ENCODE data around the gene ARG2. TPM values are rescaled to one million over a fixed set of nuclear protein-coding genes. Genes with fewer than 3 reads are reported as not detected.
A peak's percentile ranks its signal among the peaks of the same experiment; 100 is the strongest.

The ARG2 gene
- total and polyA plus RNA-seq, 4 experiments from 2014 or later, result 0.55 to 1.4 (median 1.3) TPM; not detected in 1

DNA sequence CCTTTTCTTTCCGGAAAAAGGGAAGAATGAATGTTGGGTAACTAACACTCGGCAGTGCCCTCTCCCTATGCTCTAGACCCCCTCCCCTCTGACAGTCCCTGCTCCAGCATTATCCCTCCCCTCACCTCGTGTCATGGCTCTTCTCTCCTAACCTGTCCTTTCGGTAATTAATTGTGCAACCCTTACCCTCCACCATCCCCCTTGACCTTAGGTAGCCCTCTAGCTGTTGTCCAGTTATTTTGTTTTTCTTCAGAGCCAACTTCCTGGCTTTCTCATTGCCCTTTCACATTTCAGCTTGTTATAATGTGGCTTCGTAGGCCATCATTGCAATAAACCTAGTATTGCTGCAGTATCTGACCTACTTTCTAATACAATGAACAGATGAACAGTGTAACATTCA lies 11.2 kb downstream of the ARG2 start:
- CTCF ChIA-PET (ENCODE audit: partially characterized antibody), result interaction anchor here (1.0 kb wide), 1 partner anchor 31 kb away, joined by 3 read pairs; the partner anchor contains the start of gene PIGH
- Histone ChIP-seq H3K4me3 (ENCODE audit: low read length in 2 of 2) (no peak overlapping the region), H3K27ac (ENCODE audit: low read depth, low read length) (no peak overlapping the region), H3K9me3 (ENCODE audit: control insufficient read depth in 1 of 2, low read length in 2 of 2) (no peaks in the 10 kb centered on the region), H3K36me3 (ENCODE audit: insufficient read depth, low read length) (no peaks in the 10 kb centered on the region), H3K27me3 (ENCODE audit: insufficient read depth, low read length) (no peaks in the 10 kb centered on the region), H3K4me1 (ENCODE audit: insufficient read depth, low read length) (no peaks in the 10 kb centered on the region)
- Mint-ChIP-seq H3K27me3 (peaks cover 0 to 1% of the 10 kb centered on the region in 2 donors), H3K4me1 (peaks cover 0 to 1% (median 0%) of the 10 kb centered on the region in 4 donors), H3K36me3 (no peaks in the 10 kb centered on the region), H3K4me3 (no peak overlapping the region), H3K27ac (no peak overlapping the region), H3K9me3 (peaks cover 0 to 2% (median 0%) of the 10 kb centered on the region in 8 donors)
- POLR2A ChIA-PET (ENCODE audit: partially characterized antibody), result no interaction called here
- no peak for DNase-seq
- intact Hi-C loops (cut with micrococcal nuclease), result no loop called here

DNA sequence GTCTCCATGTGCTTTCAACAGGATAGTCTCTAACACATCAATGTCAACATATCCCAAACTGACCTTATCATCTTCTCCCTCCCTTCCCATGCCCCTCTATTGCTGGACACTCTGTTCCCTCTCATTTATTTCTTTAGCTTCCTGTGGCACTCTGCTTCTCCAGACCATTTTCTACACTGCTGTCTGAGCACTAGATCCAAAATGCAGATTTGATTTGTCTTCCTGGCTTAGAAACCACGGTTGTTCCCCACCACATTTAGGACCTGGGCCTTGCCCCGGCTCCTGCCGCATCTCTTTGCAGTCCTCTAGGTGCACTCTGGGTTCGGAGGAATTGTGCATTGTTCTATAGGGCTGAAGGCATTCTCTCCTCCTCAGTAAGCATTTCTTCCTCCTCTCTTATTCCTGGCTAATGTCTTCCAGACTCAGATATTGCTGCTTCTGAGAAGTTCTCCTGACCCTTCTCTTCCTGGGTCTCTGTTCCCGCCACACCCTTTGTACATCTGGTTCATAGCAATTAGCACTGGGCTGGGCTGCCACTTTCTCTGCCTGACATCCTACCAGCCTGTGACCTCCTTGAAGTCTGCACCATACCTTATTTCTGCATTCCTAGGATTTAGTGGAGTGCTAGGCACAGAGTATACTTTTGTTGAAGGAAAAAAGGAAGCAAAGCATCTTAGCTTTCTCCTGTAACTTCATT lies 13.9 kb downstream of the ARG2 start:
- Histone ChIP-seq H3K9me3 (ENCODE audit: control insufficient read depth in 1 of 2, low read length in 2 of 2) (no peaks in the 10 kb centered on the region), H3K27me3 (ENCODE audit: insufficient read depth, low read length) (no peaks in the 10 kb centered on the region), H3K4me3 (ENCODE audit: low read length in 2 of 2) (no peak overlapping the region), H3K36me3 (ENCODE audit: insufficient read depth, low read length) (no peaks in the 10 kb centered on the region), H3K27ac (ENCODE audit: low read depth, low read length) (no peak overlapping the region), H3K4me1 (ENCODE audit: insufficient read depth, low read length) (no peaks in the 10 kb centered on the region)
- peaks cover 0 to 1% of the 10 kb centered on the region in 2 donors for H3K27me3 Mint-ChIP-seq
- H3K4me1 Mint-ChIP-seq, result peaks cover 0 to 1% (median 0%) of the 10 kb centered on the region in 4 donors
- POLR2A ChIA-PET (ENCODE audit: partially characterized antibody), result no interaction called here
- DNase-seq, result no peak
- no peak overlapping the region for H3K4me3 Mint-ChIP-seq
- peak overlapping the region in 1 of 7 donors; percentile 10 for H3K27ac Mint-ChIP-seq
- H3K9me3 Mint-ChIP-seq, result peaks cover 0 to 2% (median 0%) of the 10 kb centered on the region in 8 donors
- no peaks in the 10 kb centered on the region for H3K36me3 Mint-ChIP-seq
- intact Hi-C loops (cut with micrococcal nuclease), result no loop called here
- CTCF ChIA-PET (ENCODE audit: partially characterized antibody), result interaction anchor here (0.6 to 1.0 kb wide), 2 partner anchors 15 to 21 kb away, joined by 3 read pairs; no protein-coding TSS in a partner anchor

DNA sequence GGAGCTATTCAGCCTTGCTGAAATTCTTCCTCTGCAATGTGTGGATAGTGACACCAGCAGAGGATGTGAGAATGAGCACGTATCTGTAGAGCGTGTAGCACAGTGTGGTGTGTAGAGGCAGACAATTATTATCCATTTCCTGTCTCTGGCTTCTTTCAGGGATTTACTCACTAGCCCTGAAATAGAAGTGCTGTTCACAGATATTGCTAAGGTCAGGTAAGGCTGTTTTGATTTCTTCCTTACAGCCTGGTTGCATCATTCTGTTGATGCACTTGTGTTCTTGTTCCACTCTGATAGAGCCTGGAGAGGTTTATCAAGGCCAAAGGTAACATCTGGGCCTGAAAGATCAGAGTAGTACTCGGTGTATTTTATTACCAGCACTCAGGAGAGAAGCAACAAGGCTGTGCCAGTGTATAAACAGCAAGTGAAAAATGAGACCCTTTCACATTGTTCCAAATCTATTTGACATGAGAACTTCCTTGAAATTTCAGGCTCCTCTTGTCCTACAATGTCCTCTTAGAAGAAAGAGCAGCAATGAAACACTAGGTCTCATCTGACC lies 16.7 kb downstream of the ARG2 start:
- Mint-ChIP-seq H3K4me3 (no peak overlapping the region), H3K27me3 (peaks cover 0 to 1% of the 10 kb centered on the region in 2 donors), H3K9me3 (no peaks in the 10 kb centered on the region), H3K27ac (no peak overlapping the region), H3K4me1 (no peaks in the 10 kb centered on the region), H3K36me3 (no peaks in the 10 kb centered on the region)
- no peak overlapping the region for H3K4me3 ChIP-seq (ENCODE audit: low read length in 2 of 2)
- H3K36me3 ChIP-seq (ENCODE audit: insufficient read depth, low read length), result no peaks in the 10 kb centered on the region
- no peaks in the 10 kb centered on the region for H3K9me3 ChIP-seq (ENCODE audit: control insufficient read depth in 1 of 2, low read length in 2 of 2)
- H3K4me1 ChIP-seq (ENCODE audit: insufficient read depth, low read length), result no peaks in the 10 kb centered on the region
- intact Hi-C loops (cut with micrococcal nuclease), result no loop called here
- POLR2A ChIA-PET (ENCODE audit: partially characterized antibody), result no interaction called here
- no peaks in the 10 kb centered on the region for H3K27me3 ChIP-seq (ENCODE audit: insufficient read depth, low read length)
- CTCF ChIA-PET (ENCODE audit: partially characterized antibody), result interaction anchor here (1.7 kb wide), 1 partner anchor 68 kb away, joined by 4 read pairs; no protein-coding TSS in a partner anchor
- DNase-seq, result no peak
- H3K27ac ChIP-seq (ENCODE audit: low read depth, low read length), result no peak overlapping the region

DNA sequence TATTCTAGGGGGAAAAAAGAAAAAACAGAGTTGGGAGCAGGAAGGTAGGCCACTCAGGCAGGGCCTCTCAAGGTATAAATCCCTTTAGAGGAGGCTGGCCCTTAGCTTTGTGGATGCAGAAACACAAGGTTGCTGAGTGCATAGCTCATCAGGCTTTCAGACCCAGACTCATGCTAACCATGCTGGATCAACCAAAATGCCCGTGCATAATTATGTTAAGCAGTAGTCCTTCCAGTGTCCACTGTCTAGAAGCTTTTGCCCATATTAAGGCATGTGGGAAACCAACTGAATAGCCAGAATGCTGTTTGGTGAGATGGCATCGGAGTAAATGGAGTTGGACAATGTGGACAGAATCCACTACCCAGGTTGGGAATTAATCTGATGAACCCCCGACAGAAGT lies 18.9 kb downstream of the ARG2 start:
- intact Hi-C loops (cut with micrococcal nuclease), result no loop called here
- no peaks in the 10 kb centered on the region for H3K36me3 ChIP-seq (ENCODE audit: insufficient read depth, low read length)
- H3K27ac ChIP-seq (ENCODE audit: low read depth, low read length), result no peak overlapping the region
- Mint-ChIP-seq H3K27me3 (no peaks in the 10 kb centered on the region), H3K36me3 (no peaks in the 10 kb centered on the region), H3K4me1 (peaks cover 0 to 4% (median 1%) of the 10 kb centered on the region in 4 donors), H3K4me3 (no peak overlapping the region), H3K9me3 (no peaks in the 10 kb centered on the region), H3K27ac (no peak overlapping the region)
- H3K4me1 ChIP-seq (ENCODE audit: insufficient read depth, low read length), result no peaks in the 10 kb centered on the region
- no peak overlapping the region for H3K4me3 ChIP-seq (ENCODE audit: low read length in 2 of 2)
- CTCF ChIA-PET (ENCODE audit: partially characterized antibody), result interaction anchor here (1.1 kb wide), 1 partner anchor 20 kb away, joined by 3 read pairs; no protein-coding TSS in a partner anchor
- POLR2A ChIA-PET (ENCODE audit: partially characterized antibody), result no interaction called here
- H3K9me3 ChIP-seq (ENCODE audit: control insufficient read depth in 1 of 2, low read length in 2 of 2), result no peaks in the 10 kb centered on the region
- no peak for DNase-seq
- H3K27me3 ChIP-seq (ENCODE audit: insufficient read depth, low read length), result no peaks in the 10 kb centered on the region

DNA sequence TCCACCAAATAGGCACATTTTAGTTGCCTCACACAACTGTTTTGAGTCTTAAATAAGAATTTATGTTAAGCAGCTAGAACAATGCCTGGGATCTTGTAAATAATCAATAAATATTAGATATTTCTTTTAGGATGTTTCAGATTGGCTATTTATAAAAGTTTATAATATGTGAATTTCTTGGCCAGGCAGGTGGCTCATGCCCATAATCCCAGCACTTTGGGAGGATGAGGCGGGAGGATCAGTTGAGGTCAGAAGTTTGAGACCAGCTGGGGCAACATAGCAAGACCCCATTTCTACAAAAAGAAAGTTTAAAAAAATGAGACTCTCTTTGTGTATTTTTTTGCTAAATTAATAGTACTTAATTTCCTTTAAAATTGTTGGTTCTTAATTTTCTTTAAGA lies 21.8 kb downstream of the ARG2 start:
- Histone ChIP-seq H3K27me3 (ENCODE audit: insufficient read depth, low read length) (no peaks in the 10 kb centered on the region), H3K4me3 (ENCODE audit: low read length in 2 of 2) (no peak overlapping the region), H3K4me1 (ENCODE audit: insufficient read depth, low read length) (no peaks in the 10 kb centered on the region), H3K9me3 (ENCODE audit: control insufficient read depth in 1 of 2, low read length in 2 of 2) (no peaks in the 10 kb centered on the region), H3K27ac (ENCODE audit: low read depth, low read length) (no peak overlapping the region), H3K36me3 (ENCODE audit: insufficient read depth, low read length) (no peaks in the 10 kb centered on the region)
- Mint-ChIP-seq H3K4me3 (no peak overlapping the region), H3K36me3 (peaks cover 12 to 14% of the 10 kb centered on the region in 2 donors), H3K27ac (peak overlapping the region in 1 of 7 donors; percentile 42), H3K9me3 (no peaks in the 10 kb centered on the region), H3K27me3 (no peaks in the 10 kb centered on the region), H3K4me1 (peaks cover 0 to 4% (median 1%) of the 10 kb centered on the region in 4 donors)
- no peak for DNase-seq
- ChIA-PET POLR2A (ENCODE audit: partially characterized antibody) (no interaction called here), CTCF (ENCODE audit: partially characterized antibody) (interaction anchor here (1.0 kb wide), 1 partner anchor 70 kb away, joined by 4 read pairs; no protein-coding TSS in a partner anchor)
- intact Hi-C loops (cut with micrococcal nuclease), result no loop called here

DNA sequence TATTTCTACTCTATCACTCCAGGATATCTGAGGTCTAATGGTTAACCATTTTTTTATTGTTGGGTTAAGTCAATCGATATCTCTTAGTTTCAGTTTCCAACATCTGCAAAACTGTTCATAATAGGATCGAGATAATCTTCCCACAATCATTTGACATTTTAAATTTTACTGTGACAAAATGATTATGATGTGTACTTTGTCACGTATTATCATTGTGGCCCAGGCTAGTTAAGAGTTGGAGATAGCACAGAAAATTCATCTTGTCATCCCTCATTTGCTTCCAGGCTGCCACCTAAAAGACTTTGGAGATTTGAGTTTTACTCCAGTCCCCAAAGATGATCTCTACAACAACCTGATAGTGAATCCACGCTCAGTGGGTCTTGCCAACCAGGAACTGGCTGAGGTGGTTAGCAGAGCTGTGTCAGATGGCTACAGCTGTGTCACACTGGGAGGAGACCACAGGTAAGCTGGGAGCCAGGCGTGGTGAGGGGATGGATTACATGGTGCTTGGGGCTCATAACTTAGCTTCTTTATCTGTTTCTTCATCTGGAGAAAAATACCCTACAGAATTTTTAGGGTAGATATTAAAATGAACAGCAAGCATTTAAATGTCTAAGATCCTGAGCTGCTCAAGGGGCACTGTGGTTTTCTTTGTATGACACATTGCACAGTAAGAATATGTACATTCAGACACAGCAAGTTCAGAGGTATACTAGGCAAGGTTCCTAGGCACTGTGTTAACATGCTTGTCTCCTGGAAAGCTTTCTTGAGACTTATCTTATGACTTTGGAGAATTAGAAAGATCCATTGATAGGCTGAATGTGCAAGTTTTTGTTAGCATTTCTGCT lies 22.4 kb downstream of the ARG2 start:
- no peaks in the 10 kb centered on the region for H3K27me3 ChIP-seq (ENCODE audit: insufficient read depth, low read length)
- Mint-ChIP-seq H3K27ac (peak overlapping the region in 1 of 7 donors; percentile 42), H3K4me3 (no peak overlapping the region), H3K36me3 (peaks cover 18% of the 10 kb centered on the region in 2 donors), H3K4me1 (peaks cover 0 to 4% (median 1%) of the 10 kb centered on the region in 4 donors), H3K9me3 (no peaks in the 10 kb centered on the region), H3K27me3 (no peaks in the 10 kb centered on the region)
- POLR2A ChIA-PET (ENCODE audit: partially characterized antibody), result interaction anchor here (1.0 kb wide), 1 partner anchor 33 kb away, joined by 3 read pairs; no protein-coding TSS in a partner anchor
- H3K27ac ChIP-seq (ENCODE audit: low read depth, low read length), result no peak overlapping the region
- no peak overlapping the region for H3K4me3 ChIP-seq (ENCODE audit: low read length in 2 of 2)
- CTCF ChIA-PET (ENCODE audit: partially characterized antibody), result interaction anchor here (0.7 to 3.3 kb wide), 5 partner anchors 17 to 71 kb away, joined by 3 to 10 read pairs (median 4); no protein-coding TSS in a partner anchor
- no peaks in the 10 kb centered on the region for H3K9me3 ChIP-seq (ENCODE audit: control insufficient read depth in 1 of 2, low read length in 2 of 2)
- H3K4me1 ChIP-seq (ENCODE audit: insufficient read depth, low read length), result no peaks in the 10 kb centered on the region
- no peak for DNase-seq
- no peaks in the 10 kb centered on the region for H3K36me3 ChIP-seq (ENCODE audit: insufficient read depth, low read length)
- intact Hi-C loops (cut with micrococcal nuclease), result no loop called here

DNA sequence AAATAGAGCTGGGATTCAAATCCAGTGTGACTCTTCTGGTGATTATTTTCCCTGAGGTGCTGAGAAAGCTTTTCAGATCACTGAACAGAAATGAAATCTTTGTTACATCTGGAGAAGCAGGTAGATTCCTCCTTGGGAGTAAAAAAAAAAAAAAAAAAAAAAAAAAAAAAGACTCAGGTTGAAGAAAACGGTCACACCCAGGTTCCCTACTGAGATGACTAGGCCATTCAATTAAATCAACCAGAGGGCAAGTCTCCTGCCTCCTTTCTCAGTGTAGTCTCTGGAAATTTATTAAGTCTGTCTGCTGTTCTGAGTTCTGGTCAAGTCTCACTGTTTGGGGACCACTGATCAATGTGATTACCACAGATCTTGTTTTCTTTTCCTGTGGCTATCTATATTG lies 24.0 kb downstream of the ARG2 start:
- ChIA-PET POLR2A (ENCODE audit: partially characterized antibody) (no interaction called here), CTCF (ENCODE audit: partially characterized antibody) (interaction anchor here (0.6 to 3.3 kb wide), 3 partner anchors 55 to 264 kb away, joined by 3 to 10 read pairs (median 3); no protein-coding TSS in a partner anchor)
- no peak overlapping the region for H3K27ac ChIP-seq (ENCODE audit: low read depth, low read length)
- H3K9me3 ChIP-seq (ENCODE audit: control insufficient read depth in 1 of 2, low read length in 2 of 2), result no peaks in the 10 kb centered on the region
- H3K4me1 ChIP-seq (ENCODE audit: insufficient read depth, low read length), result no peaks in the 10 kb centered on the region
- no peaks in the 10 kb centered on the region for H3K27me3 ChIP-seq (ENCODE audit: insufficient read depth, low read length)
- Mint-ChIP-seq H3K27ac (peak overlapping the region in 4 of 7 donors; percentile 1 to 83 (median 79)), H3K9me3 (no peaks in the 10 kb centered on the region), H3K4me1 (peaks cover 0 to 4% (median 1%) of the 10 kb centered on the region in 4 donors), H3K27me3 (no peaks in the 10 kb centered on the region), H3K36me3 (peaks cover 18 to 32% of the 10 kb centered on the region in 2 donors), H3K4me3 (no peak overlapping the region)
- no peak overlapping the region for H3K4me3 ChIP-seq (ENCODE audit: low read length in 2 of 2)
- DNase-seq, result no peak
- intact Hi-C loops (cut with micrococcal nuclease), result no loop called here
- H3K36me3 ChIP-seq (ENCODE audit: insufficient read depth, low read length), result no peaks in the 10 kb centered on the region

All from CD4-positive, alpha-beta memory T cell (primary cell).